SHP77 treated with DMSO at 0.1 percent for 48 hours (cell line): Measurements from ENCODE around the gene EDDM13.
"Not testable (repeated sequence)": the region's sequence is repeated elsewhere in the genome, so short reads cannot be mapped to it uniquely, and the experiment has no call there.

Source experiments
- DNase-seq: peaks from one replicate; lab custom pipeline; 2025; lab: John Stamatoyannopoulos, UW

The EDDM13 gene

GRCh38 chr19:56321254-56321988 lies 48.9 kb downstream of the EDDM13 start:
- DNase-seq, result no peak

GRCh38 chr19:56321989-56322440 lies 49.5 kb downstream of the EDDM13 start:
- DNase-seq, result no peak

- DNase-seq, result no peak
Observed at GRCh38 chr19:56324436-56324835, 51.9 kb downstream of the EDDM13 start.

- no peak for DNase-seq
Observed at GRCh38 chr19:56332695-56333094, 60.1 kb downstream of the EDDM13 start.

- DNase-seq, result peak; percentile 28
Observed at GRCh38 chr19:56333506-56333905, 61.0 kb downstream of the EDDM13 start.

- DNase-seq, result not testable (repeated sequence)
Observed at GRCh38 chr19:56335371-56335770, 62.8 kb downstream of the EDDM13 start.

GRCh38 chr19:56337077-56337476 lies 64.5 kb downstream of the EDDM13 start:
- DNase-seq, result not testable (repeated sequence)

GRCh38 chr19:56339031-56339430 lies 66.5 kb downstream of the EDDM13 start:
- DNase-seq, result not testable (repeated sequence)

- no peak for DNase-seq
Observed at GRCh38 chr19:56341948-56342347, 69.4 kb downstream of the EDDM13 start.

GRCh38 chr19:56347163-56347778 lies 74.7 kb downstream of the EDDM13 start:
- no peak for DNase-seq

GRCh38 chr19:56348289-56348877 lies 75.8 kb downstream of the EDDM13 start:
- no peak for DNase-seq

GRCh38 chr19:56350416-56351045 lies 78.0 kb downstream of the EDDM13 start:
- DNase-seq, result no peak

- no peak for DNase-seq
Observed at GRCh38 chr19:56351208-56351607, 78.7 kb downstream of the EDDM13 start.

GRCh38 chr19:56355517-56355916 lies 83.0 kb downstream of the EDDM13 start:
- no peak for DNase-seq

- DNase-seq, result no peak
Observed at GRCh38 chr19:56356944-56357343, 84.4 kb downstream of the EDDM13 start.
